ENCODE data around the gene OTOA.

OTOA gene

DNA sequence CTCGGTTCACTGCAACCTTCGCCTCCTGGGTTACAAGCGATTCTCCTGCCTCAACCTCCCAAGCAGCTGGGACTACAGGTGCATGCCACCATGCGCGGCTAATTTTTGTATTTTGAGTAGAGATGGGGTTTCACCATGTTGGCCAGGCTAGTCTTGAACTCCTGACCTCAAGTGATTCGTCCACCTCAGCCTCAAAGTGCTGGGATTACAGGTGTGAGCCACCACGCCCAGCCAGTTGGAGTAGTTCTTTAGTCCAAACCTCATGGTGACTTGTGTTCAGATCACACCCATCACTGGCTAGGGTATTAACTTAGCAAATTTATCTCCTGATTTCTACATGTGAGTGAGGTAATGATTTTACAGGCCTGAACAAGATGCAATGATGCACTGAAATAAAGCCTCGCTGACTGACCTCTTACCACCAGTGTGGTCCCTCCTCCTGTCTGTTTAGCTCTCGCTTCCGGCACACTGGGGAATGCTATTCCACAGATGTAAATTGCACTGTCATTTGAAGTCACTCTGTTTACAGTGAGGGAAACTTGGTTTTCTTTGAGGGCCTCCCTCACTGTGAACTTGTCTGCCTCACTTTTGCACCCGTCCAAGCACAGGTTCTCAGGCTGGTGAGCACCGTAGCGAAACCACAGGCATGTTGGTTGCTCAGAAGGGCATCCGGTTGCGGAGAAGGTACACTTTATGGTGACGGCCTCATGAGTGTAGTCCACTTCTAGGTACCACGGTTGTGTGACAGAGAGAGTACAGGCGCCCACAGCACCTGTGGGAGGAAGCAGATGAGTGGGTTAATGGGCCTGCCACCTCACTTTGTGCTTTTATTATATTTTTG is 16.8 kb upstream of the OTOA start:
- TF ChIP-seq, protein P1, sequence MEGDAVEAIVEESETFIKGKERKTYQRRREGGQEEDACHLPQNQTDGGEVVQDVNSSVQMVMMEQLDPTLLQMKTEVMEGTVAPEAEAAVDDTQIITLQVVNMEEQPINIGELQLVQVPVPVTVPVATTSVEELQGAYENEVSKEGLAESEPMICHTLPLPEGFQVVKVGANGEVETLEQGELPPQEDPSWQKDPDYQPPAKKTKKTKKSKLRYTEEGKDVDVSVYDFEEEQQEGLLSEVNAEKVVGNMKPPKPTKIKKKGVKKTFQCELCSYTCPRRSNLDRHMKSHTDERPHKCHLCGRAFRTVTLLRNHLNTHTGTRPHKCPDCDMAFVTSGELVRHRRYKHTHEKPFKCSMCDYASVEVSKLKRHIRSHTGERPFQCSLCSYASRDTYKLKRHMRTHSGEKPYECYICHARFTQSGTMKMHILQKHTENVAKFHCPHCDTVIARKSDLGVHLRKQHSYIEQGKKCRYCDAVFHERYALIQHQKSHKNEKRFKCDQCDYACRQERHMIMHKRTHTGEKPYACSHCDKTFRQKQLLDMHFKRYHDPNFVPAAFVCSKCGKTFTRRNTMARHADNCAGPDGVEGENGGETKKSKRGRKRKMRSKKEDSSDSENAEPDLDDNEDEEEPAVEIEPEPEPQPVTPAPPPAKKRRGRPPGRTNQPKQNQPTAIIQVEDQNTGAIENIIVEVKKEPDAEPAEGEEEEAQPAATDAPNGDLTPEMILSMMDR (IDR thresholded peaks at IDR 0.05), result no peak

DNA sequence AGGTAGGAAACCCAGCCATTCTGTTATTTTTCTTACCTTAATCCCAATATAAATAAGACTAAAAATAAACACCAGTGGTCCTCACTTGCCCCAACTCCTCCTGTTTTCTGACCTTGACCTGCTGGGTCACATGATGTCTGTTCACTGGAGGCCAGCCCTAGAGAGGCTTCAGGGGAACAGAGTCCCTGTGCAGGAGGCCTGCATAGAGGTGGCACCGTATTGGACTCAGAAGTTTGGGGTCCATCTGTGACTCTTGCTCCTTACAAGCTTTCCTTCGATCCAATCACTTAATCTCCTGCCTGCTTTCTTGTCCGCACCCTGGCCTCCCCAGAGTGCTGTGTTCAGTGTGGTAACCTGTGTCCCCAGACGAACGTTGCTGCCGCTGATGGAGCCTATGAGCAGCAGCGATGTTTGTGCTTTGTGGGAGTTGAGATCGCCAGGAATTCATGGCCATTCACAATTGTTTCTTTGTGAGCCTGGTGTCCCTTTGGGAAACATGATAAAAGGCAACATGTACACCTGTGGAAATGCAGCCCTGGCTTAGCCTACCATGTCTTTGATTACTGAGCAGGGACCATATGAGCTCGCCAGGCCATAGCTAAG is 16.1 kb upstream of the OTOA start:
- TF ChIP-seq, protein P1 (IDR thresholded peaks at IDR 0.05), result no peak

DNA sequence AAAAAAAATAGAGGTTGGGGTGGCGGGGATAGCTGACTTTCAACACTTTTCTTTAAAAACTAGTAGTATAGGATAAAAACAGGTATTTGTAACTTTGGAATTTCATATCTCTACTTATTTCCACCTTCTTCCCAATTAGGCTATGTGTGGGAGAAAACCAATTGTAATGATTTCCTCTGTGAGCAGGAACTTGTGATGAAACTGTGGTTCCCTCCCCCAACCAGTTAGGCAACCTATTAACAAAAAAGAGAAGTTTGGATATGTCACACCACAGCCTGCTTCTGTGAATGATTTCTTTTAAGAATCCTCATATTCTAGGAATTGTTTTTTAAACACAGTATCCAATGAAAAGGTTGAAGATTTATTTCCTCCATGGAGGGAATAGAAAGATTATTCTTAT is 13.2 kb upstream of the OTOA start:
- TF ChIP-seq, protein P1 (IDR thresholded peaks at IDR 0.05), result no peak

DNA sequence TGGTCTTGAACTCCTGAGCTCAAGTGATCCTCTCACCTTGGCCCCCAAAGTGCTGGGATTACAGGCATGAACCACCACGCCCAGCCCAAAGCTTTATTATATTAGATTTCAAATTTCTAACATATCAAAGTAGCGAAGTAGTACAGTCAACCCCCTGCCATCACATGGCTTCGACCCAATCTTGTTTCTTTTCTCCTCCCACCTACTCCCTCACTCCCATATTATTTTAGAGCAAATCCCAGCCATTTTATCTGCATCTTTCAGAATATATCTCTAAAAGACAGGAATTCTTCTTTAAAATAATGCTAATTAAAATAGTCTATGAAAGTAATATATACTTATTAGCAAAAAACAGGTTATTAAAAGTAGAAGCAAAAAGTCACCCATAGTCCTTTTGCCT is 12.3 kb upstream of the OTOA start:
- TF ChIP-seq, protein P1 (IDR thresholded peaks at IDR 0.05), result no peak

DNA sequence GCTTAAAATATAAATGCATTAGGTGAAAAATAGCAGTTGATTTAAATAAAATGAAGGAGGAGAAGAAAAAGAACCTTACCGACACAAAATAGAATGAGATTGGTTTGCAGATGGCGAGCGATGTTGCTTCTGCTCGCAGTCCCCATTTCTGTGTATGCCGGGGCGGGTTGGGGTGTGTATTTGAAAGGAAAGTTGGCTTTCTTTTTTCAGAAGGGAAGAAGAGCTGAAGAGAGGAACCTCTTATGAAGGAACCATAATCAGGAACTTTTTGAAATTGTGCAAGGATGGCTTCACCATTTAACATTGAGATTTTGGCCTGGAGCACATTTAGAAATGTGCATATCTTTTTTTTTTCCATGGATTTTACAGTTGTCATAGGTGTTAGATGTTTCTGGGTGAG is 11.3 kb upstream of the OTOA start, which contains the start of gene IGSF6:
IGSF6 (minus strand) TSS at position 156 of the 400 bp plus-strand sequence; CDS start at position 146, 10 bp downstream.
- TF ChIP-seq, protein P1 (IDR thresholded peaks at IDR 0.05), result no peak

GRCh38 chr16:21653571-21653970 is 10.2 kb upstream of the OTOA start:
- TF ChIP-seq, protein P1 (IDR thresholded peaks at IDR 0.05), result no peak

DNA sequence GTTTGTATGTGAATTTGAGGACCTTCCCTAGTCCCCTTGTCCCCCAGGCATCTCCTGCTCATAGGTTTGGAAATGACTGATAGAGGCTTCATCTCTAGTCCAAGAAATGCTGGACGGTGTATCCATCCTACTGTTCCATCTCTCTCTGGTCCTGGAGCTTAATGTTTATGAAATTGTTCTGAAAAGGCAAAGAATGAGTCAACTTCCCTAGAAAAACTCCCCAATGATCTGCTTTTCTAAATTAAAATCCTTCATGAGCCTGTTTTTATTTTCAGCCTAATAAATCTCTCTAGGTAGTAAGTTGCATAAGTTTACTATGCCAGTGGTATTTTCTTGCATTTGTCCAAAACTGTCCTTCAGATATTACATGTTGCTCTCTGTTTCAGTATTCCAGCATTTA is 9.3 kb upstream of the OTOA start:
- TF ChIP-seq, protein P1 (IDR thresholded peaks at IDR 0.05), result no peak
